GM12878 (cell line): ENCODE data around the gene MBD6. TPM values are rescaled to one million over a fixed set of nuclear protein-coding genes. Genes with fewer than 3 reads are reported as not detected.

Source experiments
- ATAC-seq: fragments of 200-7000 bp; cut with Tn5 transposase; 3 replicates; pipeline ENCODE4 v1.9.1; 2020; ENCODE audit warnings: mild to moderate bottlenecking, moderate library complexity
- BruUV-seq: library from RNA; stranded (reverse); fragments of 400-500 nt; replicated peaks from 2 replicates; lab custom pipeline; 2021; lab: Mats Ljungman, UMichigan
- CTCF ChIA-PET: fragments of 300-600 bp; sonication (Branson Sonifier 250); formaldehyde crosslinking; extraction: SDS; loops from one replicate; lab custom pipeline; 2021; ENCODE audit warnings: inconsistent platforms; lab: Yijun Ruan, JAX
- POLR2A ChIA-PET: fragments of 350-600 bp; formaldehyde crosslinking; extraction: SDS; loops from one replicate; lab custom pipeline; 2021; ENCODE audit warnings: inconsistent platforms; lab: Charles Lee
- RAD21 ChIA-PET: fragments of 300-600 bp; sonication (Branson Sonifier 250); formaldehyde crosslinking; loops from one replicate; lab custom pipeline; 2023; ENCODE audit warnings: antibody characterized with exemption; ENCODE audit not compliant: unreplicated experiment; lab: Charles Lee
- SMC1A ChIA-PET: fragments of 300-600 bp; sonication (Branson Sonifier 250); formaldehyde crosslinking; loops from one replicate; lab custom pipeline; 2023; ENCODE audit not compliant: unreplicated experiment, uncharacterized antibody; lab: Charles Lee
- DNase-seq: peaks from one replicate; pipeline ENCODE4 v3.0.0-alpha.2; 2011; ENCODE audit warnings: low read depth, low spot score
- FAIRE-seq: peaks from 3 replicates; lab custom pipeline; 2011; peaks lifted over from hg19 to GRCh38; lab: Jason Lieb, UNC
- H2AFZ ChIP-seq: 2 replicates; pipeline ENCODE4 v1.6.0; 2011; ENCODE audit warnings: low read depth, low read length, control low read depth; ENCODE audit not compliant: control insufficient read depth
- H3K27ac ChIP-seq: 2 replicates; pipeline ENCODE4 v1.5.1; 2011; ENCODE audit warnings: control low read depth; ENCODE audit not compliant: control insufficient read depth, insufficient read depth
- H3K27me3 ChIP-seq, 2 experiments: replicated peaks in 1 of 2; 2 replicates each; pipeline versions ENCODE4 v1.6.0 to v1.6.1; 2011; ENCODE audit warnings: low read length in 1 of 2; ENCODE audit not compliant: control insufficient read depth in 2 of 2, insufficient read depth in 2 of 2
- H3K36me3 ChIP-seq, 2 experiments: 2 replicates each; pipeline ENCODE4 v1.5.1; 2011; ENCODE audit warnings: low read length in 1 of 2; ENCODE audit not compliant: control insufficient read depth in 2 of 2, insufficient read depth in 2 of 2
- H3K4me1 ChIP-seq: 2 replicates; pipeline ENCODE4 v1.6.1; 2011; ENCODE audit warnings: mild to moderate bottlenecking, low read length, moderate library complexity, mixed read lengths; ENCODE audit not compliant: control insufficient read depth, insufficient read depth
- H3K4me2 ChIP-seq: 2 replicates; pipeline ENCODE4 v1.6.0; 2011; ENCODE audit warnings: control low read depth; ENCODE audit not compliant: control insufficient read depth, insufficient read depth
- H3K4me3 ChIP-seq: fragments of 200-600 bp; sonication (generic); 2 replicates; pipeline ENCODE4 v1.5.1; 2016
- H3K79me2 ChIP-seq: 2 replicates; pipeline ENCODE4 v1.6.0; 2011; ENCODE audit warnings: low read length; ENCODE audit not compliant: control insufficient read depth, insufficient read depth
- H3K9ac ChIP-seq: 2 replicates; pipeline ENCODE4 v1.8.0; 2011; ENCODE audit warnings: low read length, control low read depth, mixed read lengths; ENCODE audit not compliant: control insufficient read depth, insufficient read depth
- H3K9me3 ChIP-seq: replicated peaks from 3 replicates; pipeline ENCODE4 v1.5.1; 2011; ENCODE audit warnings: mild to moderate bottlenecking, low read length; ENCODE audit not compliant: control insufficient read depth, insufficient read depth
- H4K20me1 ChIP-seq: 2 replicates; pipeline ENCODE4 v1.6.0; 2011; ENCODE audit not compliant: control insufficient read depth, insufficient read depth
- FOXM1 ChIP-seq: IDR thresholded peaks from 2 replicates; pipeline ENCODE4 v1.6.1; 2012; ENCODE audit warnings: low read depth, mild to moderate bottlenecking, inconsistent platforms, low read length, moderate library complexity
- POLR2A ChIP-seq: IDR thresholded peaks from 2 replicates; pipeline ENCODE4 v1.6.1; 2011; ENCODE audit warnings: low read depth, mild to moderate bottlenecking, low read length
- WGBS: methylation state at CpG from one replicate; pipeline ENCODE4 v1.1.6; 2016; ENCODE audit warnings: low lambda C conversion rate; ENCODE audit not compliant: insufficient replicate concordance, insufficient coverage; ENCODE audit errors: missing lambda C conversion rate; 5-methylcytosine and 5-hydroxymethylcytosine counted together
- in situ Hi-C: fragments of 300-500 bp; cut with MboI; formaldehyde crosslinking; loops from 9 replicates; pipeline ENCODE4 v1.14.3; 2018; ENCODE audit warnings: mixed read lengths
- intact Hi-C: fragments of 100-400 bp; cut with micrococcal nuclease; formaldehyde crosslinking; loops from one replicate; pipeline ENCODE4 v1.14.2; 2022; ENCODE audit not compliant: unreplicated experiment
- polyA plus RNA-seq, 11 experiments: library from polyadenylated mRNA; depleted of rRNA in 4 of 11; unstranded in 6 of 11; stranded (reverse) in 5 of 11; fragments of >200 nt; fragmentation: Nextera tagmentation in 4 of 11; fragmentation: Illumina TruSeq in 1 of 11; extraction: Ambion mirVana in 4 of 11; extraction: Trizol in 1 of 11; gene quantifications; 1 replicate in 1 of 11; 2 replicates in 10 of 11; pipeline versions ENCODE4 v1.2.1 to v1.2.3, GENCODE V29; 2011 to 2016; ENCODE audit warnings: inconsistent platforms in 2 of 11, missing spikeins in 2 of 11, low read depth in 1 of 11
- total RNA-seq, 4 experiments: library from RNA; depleted of rRNA in 3 of 4; stranded (reverse); fragments of >200 nt in 3 of 4; fragmentation: Illumina TruSeq in 1 of 4; extraction: Trizol in 1 of 4; gene quantifications; 2 replicates each; pipeline versions ENCODE4 v1.2.1 to v1.2.3, GENCODE V29; 2013 to 2021
- TF ChIP-seq, protein P1 (sequence below): fragments of 150-350 bp; IDR thresholded peaks from 2 replicates; pipeline ENCODE4 v1.6.1; 2014; ENCODE audit warnings: mild to moderate bottlenecking, low read depth, low read length

Gene MBD6
- total and polyA plus RNA-seq, 10 of the 15 experiments (the other 5 are each of a cell fraction or from before 2014, with no cell fraction given) = 1.5 to 52.7 (median 6.8) TPM

DNA sequence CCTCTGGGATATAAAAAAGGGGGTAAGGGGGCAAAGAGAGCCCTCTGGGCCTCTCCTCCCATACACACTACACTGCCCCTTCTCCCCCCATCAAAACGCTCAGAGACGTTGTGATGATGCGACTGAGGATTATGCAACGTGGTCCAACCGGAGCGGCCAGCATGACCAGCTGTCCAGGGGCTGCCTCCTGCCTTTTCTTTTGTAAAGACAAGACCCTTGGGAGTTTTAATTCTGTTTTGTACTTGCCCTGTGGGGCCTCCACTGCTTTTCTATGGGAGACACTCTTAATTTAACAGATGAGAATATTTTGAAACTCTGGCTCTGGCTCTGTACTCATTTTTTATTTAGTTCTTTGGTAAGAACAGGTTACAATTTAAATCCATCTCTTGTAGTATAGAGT is 7.2 kb downstream of the MBD6 start:
- SMC1A ChIA-PET = no interaction called here
- H3K4me3 ChIP-seq = no peak overlapping the region
- H3K4me2 ChIP-seq = no peak overlapping the region
- FAIRE-seq = no peak
- TSS peak; percentile 52 for BruUV-seq
- no peak for ATAC-seq
- no peak for DNase-seq
- no peaks in the 10 kb centered on the region for H3K9me3 ChIP-seq
- RAD21 ChIA-PET = no interaction called here
- TF ChIP-seq FOXM1 = no peak
- 0 out of 2 replicates have a peak, but pooled peaks have one; percentile 7 for TF ChIP-seq POLR2A
- in situ Hi-C loops = no loop called here
- POLR2A ChIA-PET = no interaction called here
- CTCF ChIA-PET = no interaction called here
- intact Hi-C loops = no loop called here
- no peak overlapping the region for H3K27ac ChIP-seq
- 83% methylated on average over 6 of the region's 6 CpGs for WGBS
- H3K27me3 ChIP-seq = no peaks in the 10 kb centered on the region
- peaks cover 25 to 40% of the 10 kb centered on the region in 2 experiments for H3K36me3 ChIP-seq
- H3K79me2 ChIP-seq = peaks cover 2% of the 10 kb centered on the region
- H4K20me1 ChIP-seq = no peaks in the 10 kb centered on the region
- H2AFZ ChIP-seq = no peak overlapping the region
- no peak overlapping the region for H3K9ac ChIP-seq
- H3K4me1 ChIP-seq = peaks cover 4% of the 10 kb centered on the region; the same call in 1 of the 2 replicates

DNA sequence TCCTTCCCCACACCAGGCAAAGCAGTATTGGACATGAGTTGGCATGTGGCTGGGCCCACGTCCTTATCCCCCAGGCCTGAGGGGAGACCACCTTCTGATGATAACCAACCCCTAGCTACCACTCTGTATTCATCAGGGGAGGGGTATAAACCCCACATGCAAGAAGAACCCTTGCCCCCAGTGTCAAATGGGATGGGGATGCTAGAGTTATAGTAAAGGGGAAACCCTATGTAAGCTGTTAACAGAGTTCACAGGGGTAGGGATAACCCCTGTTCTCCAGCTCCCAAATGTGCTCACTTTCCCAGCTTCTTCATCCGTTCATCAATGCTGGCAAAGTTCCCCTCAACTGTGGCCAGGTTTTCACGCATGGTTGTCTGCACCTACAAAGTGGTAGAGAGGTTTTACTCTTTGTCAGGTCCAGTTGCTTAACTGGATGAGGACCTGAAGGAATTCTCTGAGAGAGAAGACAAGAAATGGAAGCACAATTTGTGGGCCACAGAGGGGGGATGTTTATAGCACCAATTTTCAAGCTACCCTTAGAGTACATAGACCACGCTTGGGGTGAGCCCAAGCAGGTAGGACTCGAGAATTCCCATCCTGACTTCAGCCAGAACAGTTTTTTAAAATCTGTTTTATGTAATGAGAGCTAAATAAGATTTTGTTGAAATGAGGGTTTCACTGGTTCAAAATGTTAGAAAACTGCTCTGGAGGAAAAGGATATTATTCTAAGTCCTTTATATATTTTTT is 7.9 kb downstream of the MBD6 start:
- peaks cover 23 to 40% of the 10 kb centered on the region in 2 experiments for H3K36me3 ChIP-seq
- BruUV-seq = TSS peak; percentile 58
- intact Hi-C loops (no loop called here), in situ Hi-C loops (no loop called here)
- DNase-seq (no peak), ATAC-seq (no peak), FAIRE-seq (no peak)
- no peaks in the 10 kb centered on the region for H3K4me1 ChIP-seq
- H3K27ac ChIP-seq = no peak overlapping the region
- SMC1A ChIA-PET = interaction anchor here (0.5 kb wide), 1 partner anchor 75 kb away, joined by 3 read pairs; no protein-coding TSS in a partner anchor
- H3K4me2 ChIP-seq = no peak overlapping the region
- H3K79me2 ChIP-seq = no peaks in the 10 kb centered on the region; the same call in 1 of the 2 replicates
- H2AFZ ChIP-seq = no peak overlapping the region
- RAD21 ChIA-PET = interaction anchor here (0.7 kb wide), 1 partner anchor 72 kb away, joined by 3 read pairs; no protein-coding TSS in a partner anchor
- TF ChIP-seq POLR2A = peak; percentile 38; the same call in 1 of the 2 replicates
- TF ChIP-seq, protein P1, sequence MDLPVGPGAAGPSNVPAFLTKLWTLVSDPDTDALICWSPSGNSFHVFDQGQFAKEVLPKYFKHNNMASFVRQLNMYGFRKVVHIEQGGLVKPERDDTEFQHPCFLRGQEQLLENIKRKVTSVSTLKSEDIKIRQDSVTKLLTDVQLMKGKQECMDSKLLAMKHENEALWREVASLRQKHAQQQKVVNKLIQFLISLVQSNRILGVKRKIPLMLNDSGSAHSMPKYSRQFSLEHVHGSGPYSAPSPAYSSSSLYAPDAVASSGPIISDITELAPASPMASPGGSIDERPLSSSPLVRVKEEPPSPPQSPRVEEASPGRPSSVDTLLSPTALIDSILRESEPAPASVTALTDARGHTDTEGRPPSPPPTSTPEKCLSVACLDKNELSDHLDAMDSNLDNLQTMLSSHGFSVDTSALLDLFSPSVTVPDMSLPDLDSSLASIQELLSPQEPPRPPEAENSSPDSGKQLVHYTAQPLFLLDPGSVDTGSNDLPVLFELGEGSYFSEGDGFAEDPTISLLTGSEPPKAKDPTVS = no peak
- no peak overlapping the region for H3K4me3 ChIP-seq
- H4K20me1 ChIP-seq = no peaks in the 10 kb centered on the region
- POLR2A ChIA-PET = interaction anchor here (1.2 to 1.3 kb wide), 2 partner anchors 15 to 17 kb away, joined by 3 read pairs; partner anchors contain the start of gene DCTN2
- no peaks in the 10 kb centered on the region for H3K27me3 ChIP-seq
- H3K9me3 ChIP-seq = no peaks in the 10 kb centered on the region
- 53% methylated on average over 5 of the region's 5 CpGs for WGBS
- H3K9ac ChIP-seq = no peak overlapping the region
- CTCF ChIA-PET = interaction anchor here (1.4 kb wide), 1 partner anchor 16 kb away, joined by 4 read pairs; no protein-coding TSS in a partner anchor
